GM12875 (cell line): ENCODE measurements around the gene QRFP.
"Not testable (repeated sequence)": the region's sequence is repeated elsewhere in the genome, so short reads cannot be mapped to it uniquely, and the experiment has no call there.

Experiments
- H3K4me3 ChIP-seq: one replicate; pipeline ENCODE4 v1.5.1; 2011; ENCODE audit warnings: low read depth, low read length, control low read depth
- TF ChIP-seq, protein P1 (sequence below): IDR thresholded peaks from 2 replicates; pipeline ENCODE4 v1.5.1; 2011; ENCODE audit warnings: low read depth, mild to moderate bottlenecking, control low read depth, inconsistent platforms, low read length, moderate library complexity, borderline replicate concordance; ENCODE audit not compliant: insufficient read depth

The QRFP gene

DNA sequence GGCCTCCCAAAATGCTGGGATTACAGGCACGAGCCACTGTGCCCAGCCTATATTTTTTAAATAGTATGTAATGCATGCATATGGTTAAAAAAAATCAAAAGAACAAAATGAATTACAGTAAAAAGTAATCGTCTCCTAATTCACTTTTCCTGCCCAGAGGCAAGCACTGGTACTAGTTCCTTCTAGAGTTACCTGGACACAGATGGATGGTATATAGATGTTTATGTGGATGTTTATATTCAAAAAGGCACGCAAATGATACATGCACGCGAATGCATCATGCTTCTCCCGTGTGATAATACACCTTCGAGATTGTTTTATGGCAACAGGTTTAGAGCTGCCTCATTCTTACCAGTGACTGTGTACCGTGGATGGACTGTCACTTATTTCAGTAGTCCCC is 40.1 kb downstream of the QRFP start:
- TF ChIP-seq, protein P1, sequence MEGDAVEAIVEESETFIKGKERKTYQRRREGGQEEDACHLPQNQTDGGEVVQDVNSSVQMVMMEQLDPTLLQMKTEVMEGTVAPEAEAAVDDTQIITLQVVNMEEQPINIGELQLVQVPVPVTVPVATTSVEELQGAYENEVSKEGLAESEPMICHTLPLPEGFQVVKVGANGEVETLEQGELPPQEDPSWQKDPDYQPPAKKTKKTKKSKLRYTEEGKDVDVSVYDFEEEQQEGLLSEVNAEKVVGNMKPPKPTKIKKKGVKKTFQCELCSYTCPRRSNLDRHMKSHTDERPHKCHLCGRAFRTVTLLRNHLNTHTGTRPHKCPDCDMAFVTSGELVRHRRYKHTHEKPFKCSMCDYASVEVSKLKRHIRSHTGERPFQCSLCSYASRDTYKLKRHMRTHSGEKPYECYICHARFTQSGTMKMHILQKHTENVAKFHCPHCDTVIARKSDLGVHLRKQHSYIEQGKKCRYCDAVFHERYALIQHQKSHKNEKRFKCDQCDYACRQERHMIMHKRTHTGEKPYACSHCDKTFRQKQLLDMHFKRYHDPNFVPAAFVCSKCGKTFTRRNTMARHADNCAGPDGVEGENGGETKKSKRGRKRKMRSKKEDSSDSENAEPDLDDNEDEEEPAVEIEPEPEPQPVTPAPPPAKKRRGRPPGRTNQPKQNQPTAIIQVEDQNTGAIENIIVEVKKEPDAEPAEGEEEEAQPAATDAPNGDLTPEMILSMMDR: no peak
- no peak overlapping the region for H3K4me3 ChIP-seq

DNA sequence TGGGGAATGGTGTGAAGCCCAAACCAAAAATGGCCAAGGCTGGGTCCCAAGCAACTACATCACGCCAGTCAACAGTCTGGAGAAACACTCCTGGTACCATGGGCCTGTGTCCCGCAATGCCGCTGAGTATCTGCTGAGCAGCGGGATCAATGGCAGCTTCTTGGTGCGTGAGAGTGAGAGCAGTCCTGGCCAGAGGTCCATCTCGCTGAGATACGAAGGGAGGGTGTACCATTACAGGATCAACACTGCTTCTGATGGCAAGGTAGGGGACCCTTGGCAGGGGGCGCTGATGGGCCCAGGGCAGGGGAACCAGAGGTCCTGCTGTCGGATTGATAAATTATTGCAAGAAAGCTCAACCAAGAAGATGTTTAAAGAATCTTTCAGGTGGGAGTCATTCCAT is 41.8 kb downstream of the QRFP start:
- TF ChIP-seq, protein P1: 0 out of 2 replicates have a peak, but pooled peaks have one; percentile 2
- no peak overlapping the region for H3K4me3 ChIP-seq

DNA sequence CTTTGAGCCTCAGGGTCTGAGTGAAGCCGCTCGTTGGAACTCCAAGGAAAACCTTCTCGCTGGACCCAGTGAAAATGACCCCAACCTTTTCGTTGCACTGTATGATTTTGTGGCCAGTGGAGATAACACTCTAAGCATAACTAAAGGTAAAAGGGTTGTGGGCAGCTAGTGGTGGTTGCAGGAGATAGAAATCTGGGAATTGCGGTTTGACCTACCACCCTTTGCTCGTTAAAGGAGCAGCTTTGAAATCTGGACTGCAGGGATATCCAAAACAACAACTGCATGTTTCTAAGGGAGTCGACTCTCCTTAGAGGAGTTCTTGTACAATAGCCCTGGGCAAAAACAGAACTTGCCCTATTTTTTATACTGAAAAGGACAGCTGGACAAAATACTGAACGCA is 42.5 kb downstream of the QRFP start:
- TF ChIP-seq, protein P1: no peak
- no peak overlapping the region for H3K4me3 ChIP-seq

DNA sequence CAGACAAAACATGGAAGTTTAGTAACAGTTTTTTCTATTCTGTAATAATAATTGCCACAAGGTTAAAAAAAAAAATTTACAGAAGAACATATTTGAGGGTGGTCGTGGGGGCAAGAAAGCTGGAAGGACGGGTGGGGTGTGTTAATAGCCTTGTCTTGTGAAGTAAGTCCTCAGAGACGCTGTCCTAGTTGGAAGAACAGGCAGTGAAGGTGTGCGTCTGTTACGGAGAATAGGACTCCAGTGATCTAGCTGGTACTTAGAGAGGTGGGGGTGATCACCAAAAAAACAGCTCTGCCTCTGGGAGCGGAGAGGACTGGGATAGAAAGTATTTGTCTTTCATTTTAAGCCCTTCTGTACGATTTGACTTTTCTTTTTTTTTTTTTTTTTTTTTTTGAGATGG is 43.8 kb downstream of the QRFP start:
- no peak overlapping the region for H3K4me3 ChIP-seq
- TF ChIP-seq, protein P1: no peak

DNA sequence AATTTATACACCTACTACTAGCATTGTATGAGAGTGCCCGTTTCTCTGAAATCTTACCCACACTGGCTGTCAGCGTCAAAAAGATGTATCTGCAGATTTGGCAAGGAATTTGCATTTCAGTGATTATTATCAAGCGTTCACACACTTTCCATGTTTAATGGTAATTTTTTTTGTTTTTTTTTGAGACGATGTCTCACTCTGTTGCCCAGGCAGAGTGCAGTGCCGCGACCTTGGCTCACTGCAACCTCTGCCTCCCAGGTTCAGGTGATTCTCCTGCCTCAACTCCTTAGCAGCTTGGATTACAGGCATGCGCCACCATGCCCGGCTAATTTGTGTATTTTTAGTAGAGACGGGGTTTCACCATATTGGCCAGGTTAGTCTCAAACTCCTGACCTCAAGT is 47.3 kb downstream of the QRFP start:
- TF ChIP-seq, protein P1: no peak
- H3K4me3 ChIP-seq: no peak overlapping the region

DNA sequence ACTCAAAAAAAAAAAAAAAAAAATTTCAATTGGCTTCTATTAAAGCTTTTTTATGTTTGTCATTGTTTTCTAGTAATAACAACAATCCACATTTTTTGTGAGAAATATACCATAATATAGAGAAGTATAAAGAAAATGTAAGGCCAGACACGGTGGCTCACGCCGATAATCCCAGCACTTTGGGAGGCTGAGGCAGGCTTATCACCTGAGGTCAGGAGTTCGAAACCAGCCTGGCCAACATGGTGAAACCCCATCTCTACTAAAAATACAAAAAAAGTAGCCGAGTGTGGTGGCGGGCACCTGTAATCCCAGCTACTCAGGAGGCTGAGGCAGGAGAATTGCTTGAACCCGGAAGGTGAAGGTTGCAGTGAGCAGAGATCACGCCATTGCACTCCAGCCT is 48.1 kb downstream of the QRFP start:
- H3K4me3 ChIP-seq: not testable (repeated sequence)

DNA sequence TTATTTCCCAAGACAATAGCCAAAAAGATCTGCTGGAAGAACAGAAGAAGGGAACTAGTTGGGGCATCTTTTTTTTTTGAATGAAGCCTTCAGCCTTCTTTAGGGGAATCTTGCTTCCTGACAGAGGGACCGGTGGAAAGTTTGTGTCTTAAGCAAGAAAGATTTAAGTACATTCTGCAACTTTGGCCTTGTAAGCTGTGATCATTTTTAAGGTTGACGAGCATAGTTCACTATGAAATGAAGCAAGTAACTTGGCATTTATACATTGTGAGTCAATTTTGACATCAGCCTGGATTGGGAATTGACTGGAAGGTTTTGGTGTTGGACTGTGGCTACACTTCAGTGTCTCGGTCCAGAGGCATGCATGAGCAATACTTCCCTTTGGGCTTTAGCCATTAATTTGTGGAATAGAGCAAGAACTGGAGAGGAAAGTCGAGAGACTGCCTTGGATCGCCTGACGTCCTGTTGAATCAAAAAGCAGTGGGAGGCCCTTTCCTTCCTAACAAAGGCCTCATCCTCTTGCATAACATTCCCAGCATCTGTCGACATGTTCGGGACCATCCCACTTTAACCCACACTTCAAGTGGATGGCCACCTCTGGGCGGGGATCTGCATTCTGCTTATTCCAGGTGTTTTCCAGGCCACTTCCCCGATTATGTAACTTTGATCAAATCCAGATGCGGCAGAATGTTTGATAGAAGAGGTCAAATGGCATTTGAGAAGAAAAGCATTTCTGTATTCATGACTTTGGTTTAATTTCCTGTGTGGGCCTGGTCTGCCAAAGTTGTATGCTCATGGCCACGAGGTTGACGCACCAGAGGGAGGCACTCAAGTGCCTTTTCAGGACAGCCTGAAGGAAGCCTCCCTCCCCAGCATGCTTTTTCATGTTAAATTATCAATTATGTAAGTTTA is 49.0 kb downstream of the QRFP start:
- no peak overlapping the region for H3K4me3 ChIP-seq

More for the DNA sequence above, 49.0 kb downstream of the QRFP start:
- TF ChIP-seq, protein P1: no peak
